Inflammatory macrophage treated with lipopolysaccharide for 4 hours (primary cell): Measurements from ENCODE around the gene SETDB1.

Experiments used
- DNase-seq: peaks from one replicate; pipeline ENCODE4 v3.0.0-alpha.2; 2020

The SETDB1 gene

DNA sequence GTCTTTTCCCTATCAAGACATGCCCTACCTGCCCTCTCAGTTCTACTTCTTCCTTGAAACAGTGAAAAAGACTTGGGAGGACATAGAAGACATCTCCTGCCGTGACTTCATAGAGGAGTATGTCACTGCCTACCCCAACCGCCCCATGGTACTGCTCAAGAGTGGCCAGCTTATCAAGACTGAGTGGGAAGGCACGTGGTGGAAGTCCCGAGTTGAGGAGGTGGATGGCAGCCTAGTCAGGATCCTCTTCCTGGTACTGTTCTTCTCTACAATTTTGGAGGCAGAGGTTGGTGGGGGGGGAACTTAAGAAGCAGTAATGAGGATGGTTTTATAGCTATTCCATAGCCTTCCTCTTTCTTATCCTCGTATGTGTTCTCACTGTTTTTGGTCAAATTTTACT is 18.7 kb downstream of the SETDB1 start:
- DNase-seq = peak; percentile 13

DNA sequence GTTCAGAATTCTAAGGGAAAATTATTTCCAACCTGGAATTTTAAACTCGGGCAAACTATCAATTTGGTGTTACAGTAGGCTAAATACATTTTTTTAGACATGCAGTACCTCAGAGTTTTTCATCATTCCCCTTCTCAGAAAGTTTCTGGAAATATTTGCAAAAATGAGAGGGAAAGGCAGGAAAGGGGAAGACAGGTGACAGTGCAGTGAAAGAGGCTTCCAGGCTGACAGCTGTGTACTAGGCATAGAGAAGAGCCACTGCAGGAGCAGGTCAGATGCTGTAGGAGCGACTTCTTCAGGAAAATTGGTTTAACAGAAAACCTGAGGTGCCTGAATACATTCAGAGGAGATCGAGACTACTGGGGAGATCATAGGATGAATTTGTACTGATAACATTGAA is 28.5 kb downstream of the SETDB1 start:
- no peak for DNase-seq

DNA sequence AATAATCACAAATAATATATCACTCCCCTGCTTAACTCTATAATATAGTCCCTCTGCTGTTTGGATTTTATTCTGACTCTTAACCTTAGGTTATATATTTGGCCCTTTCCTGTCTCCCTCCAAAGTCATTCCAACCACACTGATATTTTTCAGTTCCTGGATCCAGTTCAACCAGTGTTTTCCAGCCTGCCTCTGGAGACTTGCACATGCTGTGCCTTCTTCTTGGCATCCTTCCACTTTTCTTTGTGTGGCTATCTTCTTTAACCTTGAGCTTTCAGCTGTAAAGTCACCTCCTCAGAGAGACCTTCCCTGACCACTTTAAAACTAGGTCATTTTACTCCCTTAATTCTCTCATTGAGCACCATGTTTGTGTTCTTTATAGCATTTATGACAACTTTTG is 29.1 kb downstream of the SETDB1 start:
- no peak for DNase-seq

DNA sequence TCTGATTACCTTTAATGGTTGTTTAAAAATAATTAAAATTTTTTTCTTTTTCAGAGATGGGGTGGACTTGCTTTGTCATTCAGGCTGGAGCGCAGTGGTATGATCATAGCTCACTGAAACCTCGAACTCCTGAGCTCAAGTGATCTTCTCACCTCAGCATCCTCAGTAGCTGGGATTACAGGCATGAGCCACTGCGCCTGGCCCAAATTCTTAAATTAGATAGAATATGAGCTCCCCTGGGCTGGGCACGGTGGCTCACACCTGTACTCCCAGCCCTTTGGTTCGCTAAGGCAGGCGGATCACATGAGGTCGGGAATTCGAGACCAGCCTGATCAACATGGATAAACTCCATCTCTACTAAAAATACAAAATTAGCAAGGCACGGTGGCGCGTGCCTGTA is 31.5 kb downstream of the SETDB1 start:
- DNase-seq = no peak

DNA sequence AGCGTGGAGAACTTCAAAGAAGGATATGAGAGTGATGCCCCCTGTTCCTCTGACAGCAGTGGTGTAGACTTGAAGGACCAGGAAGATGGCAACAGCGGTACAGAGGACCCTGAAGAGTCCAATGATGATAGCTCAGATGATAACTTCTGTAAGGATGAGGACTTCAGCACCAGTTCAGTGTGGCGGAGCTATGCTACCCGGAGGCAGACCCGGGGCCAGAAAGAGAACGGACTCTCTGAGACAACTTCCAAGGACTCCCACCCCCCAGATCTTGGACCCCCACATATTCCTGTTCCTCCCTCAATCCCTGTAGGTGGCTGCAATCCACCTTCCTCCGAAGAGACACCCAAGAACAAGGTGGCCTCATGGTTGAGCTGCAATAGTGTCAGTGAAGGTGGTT is 34.5 kb downstream of the SETDB1 start:
- DNase-seq = no peak

DNA sequence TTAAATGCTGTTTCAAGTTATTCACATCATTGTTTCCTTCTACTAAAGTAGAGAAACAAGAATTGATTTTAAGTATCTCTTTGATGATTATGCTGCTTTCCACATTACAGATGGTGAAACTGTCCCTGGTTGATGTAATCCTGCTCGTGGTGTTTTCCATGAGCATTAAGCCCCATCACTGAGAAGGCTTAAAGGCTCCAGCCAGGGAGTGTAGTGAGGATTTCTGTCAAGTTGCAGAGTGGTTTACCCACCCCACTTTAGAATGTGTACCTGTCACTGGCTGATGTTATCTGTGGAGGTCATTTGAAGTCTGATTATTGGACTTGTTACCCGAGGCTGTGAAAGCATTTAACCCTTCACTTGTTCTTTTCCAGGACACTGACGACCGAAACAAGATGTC is 35.6 kb downstream of the SETDB1 start:
- no peak for DNase-seq

DNA sequence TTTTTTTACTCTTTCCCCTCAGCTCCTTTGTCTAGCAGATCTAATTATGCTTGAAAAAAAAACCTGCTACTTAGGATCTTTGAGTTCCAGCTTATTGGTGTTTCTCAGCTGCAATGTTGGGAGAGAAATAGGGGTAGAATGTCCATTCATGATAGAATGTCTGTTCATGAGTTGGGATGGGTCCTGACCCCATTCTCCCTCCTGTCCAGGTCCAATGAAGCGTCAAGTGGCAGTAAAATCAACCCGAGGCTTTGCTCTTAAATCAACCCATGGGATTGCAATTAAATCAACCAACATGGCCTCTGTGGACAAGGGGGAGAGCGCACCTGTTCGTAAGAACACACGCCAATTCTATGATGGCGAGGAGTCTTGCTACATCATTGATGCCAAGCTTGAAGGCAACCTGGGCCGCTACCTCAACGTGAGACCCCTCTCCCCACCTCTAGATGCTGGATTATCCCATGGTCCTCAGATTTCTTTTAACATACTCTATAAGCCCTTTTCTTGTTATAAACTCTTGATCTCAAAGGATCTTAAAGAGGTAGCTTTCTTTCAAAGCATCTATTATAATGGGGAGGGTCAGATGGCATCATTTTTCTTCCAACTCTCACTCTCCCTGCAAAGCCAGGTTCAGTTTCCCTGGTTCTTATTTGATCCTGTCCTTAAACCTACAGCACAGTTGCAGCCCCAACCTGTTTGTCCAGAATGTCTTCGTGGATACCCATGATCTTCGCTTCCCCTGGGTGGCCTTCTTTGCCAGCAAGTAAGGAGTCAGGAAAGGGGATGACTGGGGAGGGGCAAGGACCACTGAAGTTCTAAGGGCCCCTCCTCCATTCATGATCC is 37.4 kb downstream of the SETDB1 start:
- no peak for DNase-seq

DNA sequence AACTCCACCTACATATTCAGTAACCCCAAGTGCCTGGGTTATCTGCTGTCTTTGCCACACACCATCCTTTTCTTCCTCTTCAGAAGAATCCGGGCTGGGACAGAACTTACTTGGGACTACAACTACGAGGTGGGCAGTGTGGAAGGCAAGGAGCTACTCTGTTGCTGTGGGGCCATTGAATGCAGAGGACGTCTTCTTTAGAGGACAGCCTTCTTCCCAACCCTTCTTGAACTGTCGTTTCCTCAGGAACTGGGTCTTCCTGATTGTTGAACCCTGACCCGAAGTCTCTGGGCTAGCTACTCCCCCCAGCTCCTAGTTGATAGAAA is 38.0 kb downstream of the SETDB1 start:
- no peak for DNase-seq

DNA sequence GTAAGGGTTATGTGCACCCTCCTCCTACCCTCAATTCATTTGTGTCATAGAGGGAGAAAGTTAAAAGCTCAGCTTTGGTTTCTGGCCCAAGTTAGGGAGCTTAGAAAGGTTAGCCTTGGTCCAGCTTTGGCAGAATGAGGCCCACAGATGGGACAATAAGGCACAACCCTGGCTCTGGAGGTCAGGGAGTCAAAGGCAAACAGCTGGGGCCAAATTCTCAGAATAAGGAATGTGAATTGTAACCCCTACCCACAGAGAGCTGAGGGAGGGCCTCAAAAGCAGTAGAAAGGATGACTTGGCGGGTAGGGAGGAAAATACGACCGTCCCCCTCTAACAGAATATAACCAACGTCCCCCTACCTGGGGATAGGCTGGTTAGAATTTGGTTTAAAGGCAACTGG is 39.4 kb downstream of the SETDB1 start:
- no peak for DNase-seq

DNA sequence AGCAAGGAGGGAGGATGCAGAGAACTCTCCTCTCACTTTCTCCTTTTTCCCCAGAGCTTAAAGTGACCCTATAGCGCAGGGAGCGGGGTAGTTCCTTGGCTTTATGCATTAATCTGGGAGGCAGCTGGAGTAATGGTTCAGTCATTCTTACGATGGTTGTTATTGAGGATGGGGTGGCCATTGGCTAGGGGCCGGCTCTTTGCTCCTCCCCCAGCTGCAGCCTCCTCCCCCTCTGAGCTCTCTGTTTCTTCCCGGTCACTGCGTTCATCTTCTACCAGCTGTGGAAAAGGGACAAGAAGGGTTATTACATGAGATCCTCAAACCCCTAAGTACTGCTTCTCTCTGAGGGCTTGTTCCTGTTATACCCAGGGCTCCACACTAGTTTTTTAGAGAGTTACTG is 39.8 kb downstream of the SETDB1 start:
- no peak for DNase-seq

DNA sequence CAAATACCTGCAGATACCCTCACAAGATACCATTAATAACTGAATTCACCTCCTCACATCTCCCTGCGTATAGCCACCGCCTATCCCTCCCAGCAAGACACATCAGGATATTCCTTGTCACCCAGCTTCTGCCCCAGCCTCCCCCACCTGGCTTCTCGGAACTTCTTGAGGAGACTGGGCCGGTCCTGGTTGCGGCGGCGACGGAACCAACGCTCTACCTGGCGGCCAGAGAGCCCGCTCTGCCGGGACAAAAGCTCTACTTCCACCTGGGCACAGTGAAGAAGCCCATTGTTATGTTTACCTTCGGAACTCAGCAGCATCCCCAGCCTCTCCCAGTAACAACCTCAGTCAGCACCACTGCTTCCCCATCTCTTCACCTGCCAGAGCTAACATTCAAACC is 41.8 kb downstream of the SETDB1 start:
- no peak for DNase-seq

DNA sequence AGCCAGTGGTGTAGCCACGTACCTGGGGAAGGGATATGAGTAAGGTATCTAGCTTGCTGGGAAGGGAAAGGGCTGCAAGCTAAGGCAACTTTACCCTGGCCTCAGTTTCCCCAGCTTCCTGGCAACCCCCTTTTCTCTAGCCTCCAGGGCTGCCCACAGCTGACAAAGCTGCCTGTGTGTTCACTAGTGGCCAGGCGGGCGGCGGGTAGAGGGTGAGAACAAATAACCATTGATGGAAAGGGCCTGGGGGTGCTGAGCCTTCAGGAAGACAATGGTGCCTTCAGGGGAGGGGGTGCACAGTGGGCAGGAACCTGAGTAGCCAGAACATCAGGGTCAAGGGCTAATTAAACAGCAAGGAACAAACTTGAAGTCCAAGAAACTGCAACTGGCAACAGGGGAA is 42.3 kb downstream of the SETDB1 start:
- no peak for DNase-seq

DNA sequence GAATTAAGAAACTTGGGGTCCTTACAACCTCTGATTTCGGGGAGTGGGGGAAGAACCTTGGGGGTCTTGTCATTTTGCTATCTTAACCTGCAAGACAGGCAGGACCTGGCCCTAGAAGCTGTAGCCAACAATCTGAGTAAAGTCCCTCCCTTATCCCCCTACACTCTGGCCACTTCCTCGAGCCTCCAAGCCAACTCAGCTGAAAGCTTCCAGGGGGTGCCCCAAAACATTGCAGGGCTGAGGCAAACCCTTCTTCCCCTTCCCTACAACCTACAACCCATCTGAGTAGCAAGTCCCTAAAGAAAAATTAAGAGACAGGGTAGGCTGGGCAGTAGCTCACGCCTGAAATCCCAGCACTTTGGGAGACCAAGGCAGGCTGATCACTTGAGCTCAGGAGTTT is 43.5 kb downstream of the SETDB1 start:
- DNase-seq = no peak

DNA sequence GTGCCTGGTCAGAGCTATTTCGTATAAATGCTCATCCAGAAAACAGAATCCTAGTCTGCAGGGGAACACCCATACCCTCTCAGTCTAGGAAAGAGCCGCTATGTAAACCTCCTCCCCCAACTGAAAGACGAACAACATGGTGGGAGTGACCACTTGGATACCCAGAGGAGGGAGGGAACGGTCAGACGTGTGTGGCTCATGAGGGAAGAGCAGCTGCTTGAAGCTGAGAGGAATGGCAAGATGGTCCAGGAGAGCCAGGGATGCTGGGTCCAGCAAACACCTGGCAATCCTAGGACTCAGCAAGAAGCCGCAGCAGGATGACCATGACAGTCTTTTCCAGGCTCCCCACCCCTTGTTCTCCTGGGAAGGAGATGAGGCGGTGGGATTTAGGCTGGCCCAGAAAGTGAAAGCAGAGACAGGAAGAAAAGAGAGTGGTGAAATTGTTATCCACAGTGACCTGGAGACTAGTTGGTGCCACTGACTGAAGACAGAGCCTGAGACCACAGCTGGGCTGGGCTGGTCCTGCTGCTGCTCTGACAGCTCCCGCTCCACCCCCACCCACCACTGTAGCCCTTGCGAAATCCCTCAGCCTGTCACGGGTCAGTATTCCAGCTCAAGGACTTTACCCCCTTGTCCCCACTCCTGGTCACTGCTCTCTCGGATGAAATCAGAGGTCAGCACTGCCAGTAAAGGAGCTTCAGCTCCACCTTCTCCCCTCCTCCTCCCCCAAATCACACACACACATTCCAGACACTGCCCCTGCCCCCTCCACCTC is 44.8 kb downstream of the SETDB1 start:
- DNase-seq = peak; percentile 50

DNA sequence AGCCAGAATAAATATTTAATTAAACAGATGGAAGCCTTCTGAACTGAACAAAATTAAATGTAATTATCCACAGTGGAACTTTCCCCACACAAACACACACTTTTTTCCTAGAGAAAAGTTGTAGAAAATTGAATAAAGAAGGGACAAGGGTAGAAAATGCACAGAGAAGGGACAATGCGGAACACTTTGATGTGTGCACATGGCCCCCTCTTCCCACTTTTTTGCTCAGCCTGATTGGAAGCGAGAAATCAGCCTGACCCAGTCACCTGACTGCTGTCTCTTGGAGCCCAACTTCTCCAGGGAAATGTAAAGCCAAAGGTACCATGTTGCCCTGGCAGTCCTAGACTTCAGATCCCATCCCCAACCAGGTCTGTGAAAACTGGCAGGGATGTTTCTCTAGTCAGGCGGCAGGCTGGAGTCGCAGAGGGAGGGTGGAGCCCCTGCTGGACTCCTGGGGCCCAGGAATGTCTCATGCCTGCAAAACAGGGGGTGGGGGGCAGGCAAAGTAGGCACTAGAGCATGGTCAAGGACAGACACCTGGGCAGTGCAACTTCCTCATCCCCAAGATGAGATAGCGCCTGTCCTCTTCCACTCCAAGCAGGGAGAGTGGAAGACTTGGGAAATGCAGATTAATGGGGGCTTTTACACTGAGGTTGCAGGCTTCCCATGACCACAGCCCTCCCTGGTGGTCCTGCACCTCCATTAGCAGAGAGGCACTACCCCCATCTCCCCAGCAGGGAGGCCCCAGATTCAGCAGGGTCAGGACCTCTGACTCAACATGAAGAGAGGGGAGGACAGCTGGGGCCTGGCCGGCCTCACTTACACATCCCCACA is 45.6 kb downstream of the SETDB1 start:
- no peak for DNase-seq

DNA sequence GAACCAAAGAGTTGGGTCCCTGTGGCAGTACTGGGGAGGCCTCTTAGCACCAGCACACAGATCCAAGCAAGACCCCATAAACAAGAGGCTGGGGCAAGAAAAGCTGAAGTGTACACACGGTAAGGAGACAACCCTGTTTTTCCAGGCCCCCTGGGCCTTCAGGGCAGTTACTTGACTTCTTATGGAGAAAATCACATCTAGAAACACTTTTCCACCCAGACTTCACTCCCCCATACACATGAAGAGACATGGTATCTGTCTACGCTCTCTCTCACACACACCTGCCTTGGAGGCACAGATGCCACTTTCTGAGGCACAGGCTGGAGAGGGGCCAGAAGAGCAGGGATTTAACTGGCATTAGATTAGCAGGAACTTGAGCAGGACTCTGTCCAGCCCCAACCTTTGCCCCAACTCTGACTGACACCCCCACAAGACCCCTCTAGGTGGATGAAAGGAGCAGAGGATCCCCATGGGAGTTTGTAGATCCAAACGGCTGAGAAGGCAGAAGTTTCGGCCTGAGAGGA is 46.3 kb downstream of the SETDB1 start:
- DNase-seq = no peak

DNA sequence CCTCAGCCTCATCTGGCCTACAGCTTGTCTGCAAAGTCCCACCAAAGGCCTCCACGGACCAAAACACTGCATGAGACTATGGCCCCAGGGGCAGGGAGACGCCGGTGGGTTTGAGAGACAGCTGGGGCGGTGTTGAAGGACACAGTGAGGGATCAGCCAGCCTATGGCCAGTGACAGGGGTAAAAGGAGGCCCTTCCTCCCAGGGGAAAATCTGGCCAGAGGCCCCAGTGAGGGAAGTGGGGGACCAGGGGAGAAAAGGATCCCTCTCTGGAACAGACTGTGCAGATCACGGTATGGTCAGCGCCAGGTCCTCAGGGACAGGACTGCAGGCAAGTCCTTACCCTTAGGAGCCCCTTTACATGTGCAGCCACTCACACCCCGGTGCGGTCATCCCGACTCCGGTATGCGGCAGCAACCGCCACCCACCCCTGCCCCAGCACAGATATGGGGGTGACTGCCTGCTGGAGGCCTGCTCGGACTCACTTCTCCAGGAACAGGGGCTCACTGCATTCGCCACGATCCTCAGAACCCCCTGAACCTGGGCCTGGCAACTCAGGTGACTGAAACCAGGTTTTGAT is 47.2 kb downstream of the SETDB1 start:
- DNase-seq = no peak

DNA sequence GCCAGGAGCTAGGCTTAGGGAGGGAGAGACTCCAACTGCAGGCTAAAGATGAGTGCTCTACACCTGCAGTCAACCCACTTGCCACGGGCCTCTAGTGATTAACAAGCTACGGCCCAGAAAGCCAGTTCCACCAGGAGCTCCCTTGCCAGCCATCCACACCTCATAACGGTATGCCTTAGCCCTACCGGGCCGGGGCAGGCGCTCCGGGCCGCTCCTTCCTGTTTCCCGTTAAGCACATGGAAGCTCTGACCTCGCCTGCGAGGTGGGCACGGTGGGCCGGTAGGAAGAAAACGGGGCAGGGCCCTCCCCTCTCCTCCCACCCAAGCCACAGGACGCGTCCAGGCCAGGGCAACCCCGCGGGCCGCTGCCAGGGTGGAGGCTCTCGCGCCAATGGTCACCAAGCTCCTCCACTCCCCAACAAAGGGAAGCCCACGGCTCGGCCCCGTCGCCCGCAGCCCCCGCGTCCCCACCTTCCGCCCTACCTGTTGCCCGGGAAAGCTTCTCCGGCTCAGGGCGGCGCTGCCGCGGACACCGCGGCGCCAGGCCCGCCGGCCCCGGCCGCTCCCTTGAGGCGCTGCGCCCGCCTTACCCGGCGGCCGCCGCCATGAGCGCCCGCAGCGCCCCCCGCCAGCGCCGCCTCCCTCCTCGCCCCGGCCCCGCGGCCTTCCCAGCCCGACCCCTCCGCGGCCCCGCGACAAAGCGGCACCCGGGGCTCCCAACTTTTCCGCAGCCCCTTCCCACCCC is 47.8 kb downstream of the SETDB1 start:
- peak; percentile 25 for DNase-seq

DNA sequence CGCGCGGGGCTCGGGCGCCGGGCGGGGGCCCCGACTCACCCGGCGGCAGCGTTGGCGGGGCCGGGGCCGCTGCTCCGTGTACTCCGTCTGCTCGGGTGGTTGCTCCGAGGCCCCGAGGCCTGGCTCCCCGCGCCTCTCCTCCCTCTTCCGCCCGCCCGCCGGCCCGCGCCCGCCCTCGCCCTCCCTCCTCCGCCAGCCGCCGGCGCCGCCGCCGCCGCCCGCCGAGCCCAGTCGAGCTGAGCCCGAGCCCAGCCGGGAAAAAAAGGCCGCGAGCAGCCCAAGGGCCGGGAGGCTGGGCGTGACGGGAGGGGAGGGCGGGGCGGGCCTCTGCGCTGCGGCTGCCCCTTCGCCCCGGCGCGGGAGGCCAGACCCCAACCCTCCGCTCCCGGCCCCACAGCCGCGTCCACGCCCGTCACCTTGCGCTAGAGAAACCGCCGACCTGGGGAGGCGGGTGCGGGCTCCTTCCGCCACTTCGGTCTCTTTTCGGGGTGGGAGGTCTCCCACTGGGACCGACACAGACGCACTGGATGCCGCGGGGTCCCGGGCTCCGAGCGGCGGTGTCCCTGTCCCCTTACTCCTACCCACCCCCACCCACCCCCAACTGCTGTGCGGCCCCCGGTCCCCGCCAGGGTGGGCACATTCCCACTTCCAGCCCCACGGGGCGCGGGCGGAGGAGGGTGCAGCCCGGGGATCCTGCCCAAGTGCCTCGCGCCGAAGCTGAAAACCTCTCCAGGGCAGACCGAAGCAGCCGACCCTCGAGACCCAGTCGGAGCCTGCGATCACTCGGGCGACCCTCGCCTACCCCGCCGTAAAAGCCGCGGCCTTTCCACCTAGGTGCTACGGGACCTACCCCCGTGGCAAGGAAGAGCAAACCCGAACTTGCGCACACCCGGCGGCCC is 48.7 kb downstream of the SETDB1 start, which contains the start of gene CERS2:
Gene CERS2 (minus strand): TSS at position 256 of the 899 bp plus-strand sequence. CDS start 5,745 bp downstream, outside the sequence.
- peak; percentile 64 for DNase-seq

DNA sequence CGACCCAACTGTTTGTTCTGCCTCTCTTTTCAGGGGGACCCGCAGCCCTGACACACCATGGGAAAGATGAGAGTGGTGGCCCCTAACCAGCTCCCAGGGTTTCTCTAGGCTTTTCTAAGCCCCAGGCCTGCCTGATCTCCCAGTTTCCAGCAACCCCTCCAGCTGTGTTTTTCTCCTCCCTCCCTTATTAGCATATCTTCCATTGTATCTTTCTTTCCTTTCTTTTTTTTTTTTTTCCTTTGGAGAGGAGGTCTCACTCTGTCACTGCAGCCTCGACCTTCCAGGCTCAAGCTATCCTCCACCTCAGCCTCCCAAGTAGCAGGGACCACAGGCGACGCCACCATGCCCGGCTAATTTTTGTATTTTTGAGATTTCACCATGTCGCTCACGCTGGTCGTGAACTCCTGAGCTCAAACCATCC is 50.2 kb downstream of the SETDB1 start:
- no peak for DNase-seq
